ENCODE results near the gene FGR.
"Not testable (repeated sequence)": the region's sequence is repeated elsewhere in the genome, so short reads cannot be mapped to it uniquely, and the experiment has no call there.

The FGR gene

GRCh38 chr1:27659497-27660299 is 24.7 kb upstream of the FGR start:
- peak; percentile 79 to 83 for DNase-seq

GRCh38 chr1:27658951-27659496 is 24.0 kb upstream of the FGR start:
- DNase-seq: peak in 1 of 2 donors; percentile 37

DNA sequence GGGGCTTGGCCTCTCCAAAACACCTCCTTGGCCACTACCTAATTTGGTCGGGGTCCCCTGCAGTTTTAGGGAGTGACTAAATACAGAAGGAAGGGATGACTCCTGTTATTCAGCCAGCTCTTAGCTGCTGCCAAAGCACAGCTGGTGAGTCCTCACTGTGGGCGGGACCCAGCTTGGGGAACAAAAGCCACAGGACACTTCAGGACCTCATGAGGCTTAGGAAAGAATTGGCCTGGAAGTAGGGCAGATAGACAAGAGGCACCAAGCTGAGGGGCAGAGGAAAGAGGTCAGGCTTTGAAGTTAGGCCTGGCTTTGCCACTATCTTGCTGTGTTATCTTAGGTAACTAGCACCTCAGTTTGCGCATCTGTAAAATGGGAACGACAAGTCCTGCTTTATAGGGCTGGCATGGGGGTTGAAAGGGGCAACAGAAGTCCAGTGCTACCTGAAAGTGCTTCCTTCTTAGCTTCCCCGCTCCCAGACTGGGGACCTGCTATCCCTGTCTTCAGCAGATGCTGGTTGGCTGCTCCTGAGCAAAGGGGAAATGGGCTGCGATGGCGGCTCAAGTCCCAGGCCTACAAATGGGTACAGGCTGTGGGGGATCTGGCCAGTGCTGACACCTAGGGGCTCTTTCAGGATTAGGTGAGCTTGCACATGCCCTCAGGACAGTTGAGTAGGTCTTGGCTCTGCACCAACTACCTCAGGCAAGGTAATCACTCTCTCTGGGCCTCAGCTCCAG is 21.3 kb upstream of the FGR start:
- DNase-seq: no peak

- no peak for DNase-seq
These were observed 20.4 kb upstream of the FGR start for GRCh38 chr1:27655151-27655937.

GRCh38 chr1:27652111-27652864 is 17.3 kb upstream of the FGR start:
- DNase-seq: no peak

GRCh38 chr1:27650539-27651175 is 15.7 kb upstream of the FGR start:
- DNase-seq: no peak

DNA sequence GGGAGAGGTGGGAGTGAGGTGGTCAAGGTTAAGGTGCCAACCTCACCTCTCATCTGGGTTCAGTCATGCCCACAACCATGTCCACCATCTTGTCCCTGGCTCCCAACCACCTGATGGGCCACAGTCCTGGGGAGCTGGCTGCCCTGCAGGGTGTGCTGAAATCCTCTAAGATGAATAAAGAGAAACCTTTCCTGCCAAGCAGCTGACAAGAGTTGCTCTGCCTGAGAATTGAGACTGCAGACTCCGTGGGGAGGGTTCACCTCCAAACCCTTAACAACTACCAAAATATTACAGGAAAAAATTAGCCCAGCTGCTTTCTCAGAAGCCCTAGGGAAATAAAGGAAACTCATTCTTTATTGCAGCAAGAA is 15.2 kb upstream of the FGR start:
- DNase-seq: no peak

- no peak for DNase-seq
These were observed 14.3 kb upstream of the FGR start for GRCh38 chr1:27649306-27649635.

DNA sequence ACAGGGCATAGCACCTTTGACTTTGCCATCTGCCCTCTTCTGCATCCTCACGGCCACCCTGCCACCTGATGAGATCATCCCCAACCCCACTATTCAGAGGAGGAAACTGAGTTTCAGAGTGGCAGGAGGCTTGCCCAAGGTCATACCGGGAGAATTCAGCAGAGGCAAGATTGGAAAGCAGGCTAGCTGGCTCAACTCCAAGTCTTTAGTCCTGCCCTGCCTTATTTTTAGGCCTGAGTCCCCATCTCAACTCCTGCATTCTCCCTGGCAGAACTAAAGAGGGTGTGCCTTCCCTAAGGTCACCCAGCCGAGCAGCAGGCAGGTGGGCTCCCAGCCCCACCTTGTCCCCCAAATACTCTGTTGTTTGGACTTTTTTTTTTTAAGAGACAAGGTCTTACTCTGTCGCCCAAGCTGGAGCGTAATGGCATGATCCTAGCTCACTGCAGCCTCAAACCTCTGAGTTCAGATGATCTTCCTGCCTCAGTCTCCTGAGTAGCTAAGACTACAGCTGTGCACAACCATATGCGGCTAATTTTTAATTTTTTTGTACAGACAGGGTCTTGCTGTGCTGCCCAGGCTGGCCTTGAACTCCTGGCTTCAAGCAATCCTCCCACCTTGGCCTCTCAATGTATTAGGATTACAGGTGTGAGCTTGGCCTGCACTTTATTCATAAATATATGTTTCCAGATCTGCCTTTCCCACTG is 13.8 kb upstream of the FGR start:
- no peak for DNase-seq

- no peak for DNase-seq
These were observed 12.3 kb upstream of the FGR start for GRCh38 chr1:27647328-27647727.

- no peak for DNase-seq
These were observed 11.7 kb upstream of the FGR start for GRCh38 chr1:27646676-27647075.

DNA sequence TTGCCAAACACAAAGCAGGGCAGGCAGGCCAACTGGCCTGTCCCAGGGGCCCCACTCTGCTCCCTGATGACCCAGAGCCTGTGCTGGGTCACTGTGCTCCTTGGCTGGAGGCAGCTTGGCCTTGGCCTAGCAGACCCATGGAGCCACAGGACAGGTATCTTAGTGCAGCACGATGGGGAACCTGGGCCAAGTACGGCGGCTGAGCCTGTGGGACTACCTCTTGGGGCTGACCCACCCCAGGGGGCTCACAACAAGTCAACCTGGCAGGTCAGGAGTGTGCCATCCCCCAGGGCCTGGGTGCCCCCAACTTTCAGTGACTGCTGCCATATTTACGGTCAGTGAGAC is 10.1 kb upstream of the FGR start:
- DNase-seq: no peak

- DNase-seq: no peak
These were observed 9.5 kb upstream of the FGR start for GRCh38 chr1:27644369-27645070.

DNA sequence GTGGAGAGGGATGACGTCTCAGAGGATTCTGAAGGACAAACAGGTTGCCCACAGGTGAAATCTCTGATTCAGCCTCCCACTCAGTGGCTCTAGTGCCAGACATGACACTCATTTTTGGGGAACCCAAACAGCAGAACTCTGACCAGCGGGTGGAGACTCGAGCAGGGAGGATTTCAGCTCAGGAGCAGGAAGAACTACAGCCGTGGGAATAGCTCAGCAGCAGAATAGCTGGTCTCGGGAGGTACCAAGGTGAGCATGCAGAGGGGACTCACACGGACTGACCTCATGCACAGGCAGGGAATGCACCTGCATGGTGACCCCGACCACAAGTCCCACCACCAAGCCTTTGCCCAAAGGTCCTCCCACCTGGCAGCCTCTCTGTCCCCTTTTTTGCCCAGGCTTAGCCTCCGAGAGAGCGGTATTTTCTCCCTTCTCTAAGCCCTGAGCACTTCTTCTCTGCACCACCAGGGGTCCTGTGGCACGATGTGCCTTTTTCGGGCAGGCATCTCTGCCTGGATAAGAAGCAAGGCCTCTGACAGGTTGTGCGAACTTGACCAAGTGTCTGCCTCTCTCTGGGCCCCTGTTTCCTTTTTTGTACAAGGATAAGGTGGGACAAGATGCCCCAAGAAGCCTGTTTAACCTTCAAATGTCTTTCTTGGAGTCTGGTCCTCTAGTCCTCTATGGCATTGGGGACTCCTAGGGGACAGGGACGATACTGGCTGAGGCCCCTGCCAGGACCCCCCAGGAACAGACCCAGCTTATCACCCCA is 8.8 kb upstream of the FGR start:
- DNase-seq: peak; percentile 72

GRCh38 chr1:27640514-27640913 is 5.5 kb upstream of the FGR start:
- DNase-seq: not testable (repeated sequence)

- DNase-seq: no peak
These were observed 3.8 kb upstream of the FGR start for GRCh38 chr1:27638805-27639204.

DNA sequence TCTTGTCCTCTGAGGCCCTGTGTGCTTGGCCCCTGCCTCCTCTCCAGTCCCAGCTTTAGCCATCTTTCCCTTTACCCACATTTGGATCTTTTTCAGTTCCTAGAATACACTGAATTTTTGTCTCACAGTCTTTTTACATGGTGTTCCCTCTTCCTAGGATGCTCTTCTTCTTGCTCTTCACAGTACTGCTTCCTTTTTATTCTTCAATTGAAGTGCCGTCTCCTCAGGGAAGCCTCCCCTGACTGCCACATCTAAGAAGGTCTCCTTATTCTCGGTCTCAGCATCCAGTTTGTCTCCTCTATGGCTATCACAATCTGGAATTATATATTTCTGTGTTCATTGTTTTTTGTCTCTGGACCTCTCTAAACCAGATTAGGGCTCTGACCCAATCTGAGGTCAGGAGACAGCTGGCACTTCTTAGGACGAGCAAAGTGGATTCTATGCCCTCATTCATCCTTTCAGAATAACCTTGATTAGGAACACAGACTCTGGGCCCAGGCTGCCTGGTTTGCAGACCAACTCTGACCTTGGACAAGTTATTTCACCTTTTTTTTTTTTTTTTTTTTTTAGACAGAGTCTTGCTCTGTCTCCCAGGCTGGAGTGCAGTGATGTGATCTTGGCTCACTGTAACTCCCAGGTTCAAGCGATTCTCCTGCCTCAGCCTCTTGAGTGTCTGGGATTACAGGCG is 3.2 kb upstream of the FGR start:
- no peak for DNase-seq

DNA sequence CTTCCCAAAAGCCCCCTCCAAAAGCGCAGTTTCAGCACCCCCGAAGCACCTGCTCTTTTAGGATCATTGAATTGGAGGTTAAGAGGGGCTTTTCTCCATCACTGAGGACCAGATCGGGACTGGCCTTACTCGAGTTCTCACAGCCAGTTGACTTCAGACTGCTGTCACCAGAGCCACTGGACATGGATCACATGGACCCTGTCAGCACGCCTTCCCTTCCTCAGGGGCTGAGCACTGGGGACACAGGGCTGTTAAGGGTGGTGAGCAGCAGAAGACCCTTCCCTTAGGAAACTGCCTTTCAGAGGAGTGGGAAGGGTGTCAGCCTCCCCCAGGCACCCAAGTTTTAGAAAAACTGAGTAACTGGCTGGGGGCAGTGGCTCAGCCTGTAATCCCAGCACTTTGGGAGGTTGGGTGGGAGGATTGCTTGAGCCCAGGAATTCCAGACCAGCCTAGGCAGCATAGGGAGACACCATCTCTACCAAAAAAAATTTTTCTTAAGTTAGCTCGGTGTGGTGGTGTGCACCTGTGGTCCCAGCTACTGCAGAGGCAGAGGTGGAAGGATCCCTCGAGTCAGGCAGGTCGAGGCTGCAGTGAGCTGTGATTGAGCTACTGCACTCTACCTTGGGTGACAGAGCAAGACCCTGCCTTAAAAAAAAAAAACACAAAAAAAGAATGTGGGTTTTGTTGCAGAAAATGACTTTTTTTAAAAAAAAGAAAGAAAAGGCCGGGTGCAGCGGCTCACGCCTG is 584 bp upstream of the FGR start:
- DNase-seq: no peak

Data from activated CD4-positive, alpha-beta T cell treated with anti-CD3 and anti-CD28 coated beads for 4 hours (primary cell).